Panc1 (cell line): Measurements from ENCODE around the gene CSNK2A1.

Experiments used
- POLR2AphosphoS5 ChIP-seq: IDR thresholded peaks from 2 replicates; pipeline ENCODE4 v1.6.1; 2012; ENCODE audit warnings: mild to moderate bottlenecking, low read depth, low read length, moderate library complexity
- TCF7L2 ChIP-seq: IDR thresholded peaks from 2 replicates; pipeline ENCODE4 v1.6.1; 2011; ENCODE audit warnings: mild to moderate bottlenecking, low read depth, low read length, inconsistent platforms
- TF ChIP-seq, protein P1 (sequence below), 2 experiments: IDR thresholded peaks; 2 replicates each; pipeline ENCODE4 v1.6.1; 2011 to 2012; ENCODE audit warnings: low read depth in 2 of 2, control low read depth in 1 of 2, low read length in 1 of 2, mild to moderate bottlenecking in 1 of 2, moderate library complexity in 1 of 2; ENCODE audit not compliant: insufficient read depth in 1 of 2
- TF ChIP-seq, protein P2 (sequence below): fragments of 450-650 bp; IDR thresholded peaks from 2 replicates; pipeline ENCODE4 v1.5.1; 2017; ENCODE audit warnings: mild to moderate bottlenecking

DNA sequence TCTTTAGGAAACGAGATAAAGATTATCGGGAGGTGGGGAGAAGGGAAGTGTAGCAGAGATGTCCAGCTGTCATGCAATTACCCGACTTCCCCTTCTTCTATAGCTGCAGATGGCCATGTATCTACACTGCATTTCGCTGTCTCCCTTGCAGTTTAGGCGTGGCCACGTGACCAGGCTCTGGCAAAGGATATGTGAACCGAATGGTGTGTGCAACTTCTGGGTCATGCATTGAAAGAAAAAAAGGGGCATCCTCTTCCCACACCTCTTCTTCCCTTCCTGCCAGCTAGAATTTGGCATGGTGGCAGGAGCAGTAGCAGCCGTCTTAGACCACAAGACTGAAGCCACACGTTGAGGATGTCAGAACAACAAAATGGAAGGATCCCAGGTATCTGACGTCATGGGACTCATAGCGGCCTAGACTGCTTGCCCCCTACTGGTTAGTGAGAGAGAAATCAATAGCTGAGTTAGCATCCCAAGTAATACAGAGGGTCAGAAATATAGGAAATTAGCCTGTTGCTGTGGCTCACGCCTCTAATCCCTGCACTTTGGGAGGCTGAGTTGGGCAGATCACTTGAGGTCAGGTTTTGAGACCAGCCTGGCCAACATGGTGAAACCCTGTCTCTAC lies 33.7 kb upstream of the CSNK2A1 start:
- TF ChIP-seq, protein P1, sequence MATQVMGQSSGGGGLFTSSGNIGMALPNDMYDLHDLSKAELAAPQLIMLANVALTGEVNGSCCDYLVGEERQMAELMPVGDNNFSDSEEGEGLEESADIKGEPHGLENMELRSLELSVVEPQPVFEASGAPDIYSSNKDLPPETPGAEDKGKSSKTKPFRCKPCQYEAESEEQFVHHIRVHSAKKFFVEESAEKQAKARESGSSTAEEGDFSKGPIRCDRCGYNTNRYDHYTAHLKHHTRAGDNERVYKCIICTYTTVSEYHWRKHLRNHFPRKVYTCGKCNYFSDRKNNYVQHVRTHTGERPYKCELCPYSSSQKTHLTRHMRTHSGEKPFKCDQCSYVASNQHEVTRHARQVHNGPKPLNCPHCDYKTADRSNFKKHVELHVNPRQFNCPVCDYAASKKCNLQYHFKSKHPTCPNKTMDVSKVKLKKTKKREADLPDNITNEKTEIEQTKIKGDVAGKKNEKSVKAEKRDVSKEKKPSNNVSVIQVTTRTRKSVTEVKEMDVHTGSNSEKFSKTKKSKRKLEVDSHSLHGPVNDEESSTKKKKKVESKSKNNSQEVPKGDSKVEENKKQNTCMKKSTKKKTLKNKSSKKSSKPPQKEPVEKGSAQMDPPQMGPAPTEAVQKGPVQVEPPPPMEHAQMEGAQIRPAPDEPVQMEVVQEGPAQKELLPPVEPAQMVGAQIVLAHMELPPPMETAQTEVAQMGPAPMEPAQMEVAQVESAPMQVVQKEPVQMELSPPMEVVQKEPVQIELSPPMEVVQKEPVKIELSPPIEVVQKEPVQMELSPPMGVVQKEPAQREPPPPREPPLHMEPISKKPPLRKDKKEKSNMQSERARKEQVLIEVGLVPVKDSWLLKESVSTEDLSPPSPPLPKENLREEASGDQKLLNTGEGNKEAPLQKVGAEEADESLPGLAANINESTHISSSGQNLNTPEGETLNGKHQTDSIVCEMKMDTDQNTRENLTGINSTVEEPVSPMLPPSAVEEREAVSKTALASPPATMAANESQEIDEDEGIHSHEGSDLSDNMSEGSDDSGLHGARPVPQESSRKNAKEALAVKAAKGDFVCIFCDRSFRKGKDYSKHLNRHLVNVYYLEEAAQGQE (IDR thresholded peaks at IDR 0.05; ENCODE audit: insufficient read depth in 1 of 2, low read depth in 2 of 2, low read length in 1 of 2) = no peak
- TF ChIP-seq, protein P2, sequence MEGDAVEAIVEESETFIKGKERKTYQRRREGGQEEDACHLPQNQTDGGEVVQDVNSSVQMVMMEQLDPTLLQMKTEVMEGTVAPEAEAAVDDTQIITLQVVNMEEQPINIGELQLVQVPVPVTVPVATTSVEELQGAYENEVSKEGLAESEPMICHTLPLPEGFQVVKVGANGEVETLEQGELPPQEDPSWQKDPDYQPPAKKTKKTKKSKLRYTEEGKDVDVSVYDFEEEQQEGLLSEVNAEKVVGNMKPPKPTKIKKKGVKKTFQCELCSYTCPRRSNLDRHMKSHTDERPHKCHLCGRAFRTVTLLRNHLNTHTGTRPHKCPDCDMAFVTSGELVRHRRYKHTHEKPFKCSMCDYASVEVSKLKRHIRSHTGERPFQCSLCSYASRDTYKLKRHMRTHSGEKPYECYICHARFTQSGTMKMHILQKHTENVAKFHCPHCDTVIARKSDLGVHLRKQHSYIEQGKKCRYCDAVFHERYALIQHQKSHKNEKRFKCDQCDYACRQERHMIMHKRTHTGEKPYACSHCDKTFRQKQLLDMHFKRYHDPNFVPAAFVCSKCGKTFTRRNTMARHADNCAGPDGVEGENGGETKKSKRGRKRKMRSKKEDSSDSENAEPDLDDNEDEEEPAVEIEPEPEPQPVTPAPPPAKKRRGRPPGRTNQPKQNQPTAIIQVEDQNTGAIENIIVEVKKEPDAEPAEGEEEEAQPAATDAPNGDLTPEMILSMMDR = peak; percentile 69
- no peak for TF ChIP-seq POLR2AphosphoS5
- TF ChIP-seq TCF7L2 = no peak
